GM18873 (cell line): ENCODE data around the gene GDPGP1.

Experiments used
- ATAC-seq: cut with Tn5 transposase; IDR thresholded peaks from one replicate; pipeline ENCODE4 v1.9.1; 2021; ENCODE audit warnings: mild to moderate bottlenecking, moderate library complexity, moderate number of reproducible peaks; ENCODE audit not compliant: unreplicated experiment, low FRiP score

The GDPGP1 gene

DNA sequence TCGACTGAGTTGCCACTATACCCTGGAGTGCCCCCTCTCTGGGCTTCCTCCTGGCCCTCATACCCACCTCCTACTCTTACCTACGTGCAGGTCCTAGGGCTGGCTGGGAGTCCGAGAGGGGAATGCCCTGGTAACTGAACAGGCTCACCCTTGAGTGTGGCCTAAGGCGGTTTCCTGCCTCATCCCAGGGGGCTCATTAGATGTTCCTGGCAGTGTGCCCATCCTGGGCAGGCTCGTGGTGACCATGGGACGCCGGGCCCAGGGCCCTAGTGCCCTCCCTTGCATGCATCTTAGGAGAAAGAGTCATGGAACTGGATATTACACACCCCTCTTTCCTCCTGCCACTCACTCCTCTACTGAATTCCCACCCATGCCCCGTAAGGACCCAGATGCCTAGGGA, 30.1 kb upstream of the GDPGP1 start:
- ATAC-seq: no peak

GRCh38 chr15:90205050-90205848, 28.8 kb upstream of the GDPGP1 start:
- no peak for ATAC-seq

- no peak for ATAC-seq
Measured at GRCh38 chr15:90205886-90206285, 28.1 kb upstream of the GDPGP1 start.

DNA sequence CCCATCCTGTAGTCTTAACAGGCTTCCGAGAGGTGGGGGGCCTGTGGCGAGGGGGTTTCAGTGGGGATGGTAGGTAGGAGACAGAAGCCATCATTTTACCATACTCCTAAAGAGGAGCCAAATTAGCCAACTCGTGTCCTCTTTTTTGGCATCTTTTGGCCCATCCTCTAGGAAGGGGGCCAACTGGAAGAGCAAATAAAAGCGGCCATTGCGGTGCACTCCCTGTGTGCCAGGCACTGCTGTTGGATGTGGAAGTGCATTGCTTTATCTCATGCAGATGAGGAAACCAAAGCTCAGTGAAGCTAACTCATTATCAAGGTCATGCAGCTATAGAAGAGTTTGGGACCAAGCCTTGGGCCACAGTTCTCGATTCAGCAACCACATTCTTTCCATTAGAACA, 26.8 kb upstream of the GDPGP1 start:
- ATAC-seq: no peak

- ATAC-seq: no peak
Measured at GRCh38 chr15:90208356-90208755, 25.7 kb upstream of the GDPGP1 start.

- ATAC-seq: no peak
Measured at GRCh38 chr15:90209591-90209990, 24.4 kb upstream of the GDPGP1 start.

DNA sequence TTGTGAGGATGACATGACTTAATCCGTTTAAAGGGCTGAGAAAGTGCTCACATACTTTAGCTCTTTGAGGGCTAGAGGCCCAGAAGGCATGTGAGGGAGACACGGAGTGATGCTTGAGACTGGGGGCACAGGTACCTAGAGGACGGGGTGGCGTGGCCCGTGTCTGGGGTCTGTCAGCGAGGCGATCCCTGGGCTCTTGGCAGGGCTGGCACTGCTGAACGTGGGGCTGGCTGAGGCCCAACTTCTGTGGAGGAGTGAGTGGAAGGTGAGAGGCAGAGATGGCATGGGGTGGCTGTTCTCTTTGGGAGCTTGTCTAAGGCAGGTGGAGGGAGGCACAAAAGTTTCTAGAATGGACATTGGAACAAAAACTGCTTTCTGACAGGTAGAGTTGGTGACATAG, 23.4 kb upstream of the GDPGP1 start:
- ATAC-seq: no peak

DNA sequence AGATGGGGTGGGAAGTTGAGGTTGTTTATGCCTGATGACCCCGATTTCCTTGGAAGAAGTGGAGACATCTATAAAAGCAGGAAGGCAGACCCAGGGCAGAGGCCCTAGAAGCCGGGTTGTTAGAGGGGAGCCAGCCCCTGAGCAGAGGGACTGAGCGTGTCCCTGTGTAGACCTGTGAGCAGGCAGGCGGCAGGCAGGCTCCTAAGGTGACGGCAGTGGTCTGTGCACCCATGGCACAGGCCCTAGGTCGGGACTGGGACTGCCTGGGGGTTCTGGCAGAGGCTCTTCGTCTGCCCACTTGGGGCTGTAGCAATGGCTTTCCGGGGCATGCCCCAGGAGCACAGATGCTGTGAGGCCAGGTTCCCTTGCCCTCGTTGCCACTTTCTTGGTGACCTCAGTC, 23.0 kb upstream of the GDPGP1 start:
- no peak for ATAC-seq

GRCh38 chr15:90211440-90212143, 22.4 kb upstream of the GDPGP1 start:
- no peak for ATAC-seq

DNA sequence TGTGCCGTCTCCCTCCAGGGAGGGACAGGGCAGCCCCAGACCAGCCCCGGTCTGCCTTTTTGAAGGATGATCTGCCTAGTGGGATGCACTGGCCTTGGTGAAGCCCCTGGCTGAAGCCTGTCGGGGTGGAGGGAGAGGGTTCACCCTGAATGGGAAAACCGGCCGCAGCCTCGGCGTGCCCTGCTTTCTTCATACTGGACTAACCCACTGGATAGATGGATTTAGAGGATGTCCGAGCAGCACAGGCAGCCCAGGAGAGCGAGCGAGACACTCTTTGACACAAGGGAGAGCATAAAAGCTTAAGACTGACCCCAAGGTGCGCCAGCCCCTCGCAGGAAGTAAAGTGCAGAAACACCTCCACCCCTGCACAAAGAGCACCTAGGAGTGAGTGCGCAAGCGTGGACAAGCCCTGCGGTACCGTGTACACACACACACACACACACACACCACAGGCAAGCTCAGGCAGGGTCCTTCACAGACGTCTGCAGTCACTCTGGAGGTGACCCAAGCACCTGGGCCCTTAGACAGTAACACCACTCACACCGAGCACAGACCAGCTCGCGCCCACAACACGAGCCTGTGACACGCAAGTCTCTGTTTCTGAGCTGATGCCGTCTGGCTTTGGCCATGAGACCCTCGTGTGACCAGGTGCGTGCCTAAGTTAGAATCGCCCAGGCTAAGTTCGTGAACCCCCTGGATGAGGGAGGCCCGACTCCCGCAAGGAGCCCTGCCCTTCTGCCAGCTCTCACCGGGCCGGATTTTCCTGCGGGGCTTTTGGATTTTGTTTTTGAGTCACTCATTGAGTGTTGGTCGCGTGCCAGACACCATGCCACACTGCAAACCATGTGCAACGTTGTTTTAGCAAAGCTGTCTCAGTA, 21.5 kb upstream of the GDPGP1 start:
- ATAC-seq: no peak

DNA sequence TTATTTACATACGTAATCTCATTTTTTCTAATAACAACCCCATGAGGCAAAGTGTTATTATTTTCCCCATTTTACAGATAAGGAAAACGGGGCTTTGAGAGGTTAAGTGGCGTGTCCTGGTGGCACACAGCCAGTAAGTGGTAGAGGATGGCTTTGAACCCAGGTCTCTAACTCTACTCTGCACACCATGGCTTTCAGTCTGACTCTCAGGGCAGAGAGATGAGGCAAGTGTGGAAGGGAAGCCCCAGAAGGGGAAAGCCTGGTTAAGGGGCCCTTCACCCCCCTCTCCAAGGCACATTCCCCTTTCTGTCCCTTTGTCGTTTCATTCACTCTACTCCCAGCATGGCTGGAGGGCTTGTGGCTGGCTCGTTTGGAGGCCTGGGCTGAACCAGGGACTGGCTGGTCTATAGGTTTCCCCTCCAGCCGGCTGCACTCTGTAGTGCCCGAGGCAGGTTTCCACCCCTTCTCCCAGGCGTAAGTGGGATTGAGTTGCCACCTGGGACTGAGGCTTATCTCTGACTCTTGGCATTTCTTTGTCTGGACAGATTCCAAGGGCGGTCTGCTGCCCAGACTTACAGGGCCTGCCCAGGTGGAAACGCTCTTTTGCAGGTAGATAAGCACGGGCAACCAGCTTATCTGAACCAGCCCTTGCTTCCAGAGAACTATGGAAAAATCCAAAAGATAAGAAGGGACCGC, 20.7 kb upstream of the GDPGP1 start:
- ATAC-seq: no peak

GRCh38 chr15:90213818-90214204, 20.2 kb upstream of the GDPGP1 start:
- ATAC-seq: no peak

- no peak for ATAC-seq
Measured at GRCh38 chr15:90214553-90215196, 19.3 kb upstream of the GDPGP1 start.

DNA sequence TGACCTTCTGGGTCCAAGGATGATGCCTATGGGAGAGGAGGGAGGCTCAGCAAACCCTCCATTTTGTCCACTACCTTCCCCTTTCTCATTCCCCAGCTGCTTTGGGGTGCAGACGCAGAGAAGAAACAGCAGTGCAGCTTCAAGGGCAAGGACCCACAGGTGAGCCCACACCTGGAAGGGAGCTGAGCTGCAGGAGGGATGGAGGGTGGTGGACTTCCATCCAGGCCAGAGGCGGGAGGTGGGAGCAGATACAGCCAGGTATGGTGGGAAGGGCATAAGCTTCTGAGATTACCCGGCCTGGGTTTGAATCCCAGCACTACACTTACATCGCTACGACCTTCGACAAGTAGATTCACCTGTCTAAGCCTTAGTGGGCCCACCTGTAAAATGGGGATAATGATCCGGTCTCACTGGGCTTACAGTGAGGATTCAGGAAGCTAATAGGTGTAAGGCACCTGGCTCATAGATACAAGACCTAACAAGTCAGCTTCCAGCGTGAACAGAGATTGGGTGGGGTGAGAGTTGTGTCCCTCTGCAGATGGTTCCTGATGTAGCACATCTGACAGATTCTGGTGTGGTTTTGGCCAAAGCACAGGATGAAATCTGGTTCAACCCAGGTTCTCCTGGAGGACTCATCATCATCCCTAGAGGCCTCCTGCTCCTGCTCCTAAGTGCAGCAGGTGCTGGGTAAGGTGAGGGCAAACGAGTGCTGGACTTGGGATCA, 16.2 kb upstream of the GDPGP1 start:
- ATAC-seq: no peak

GRCh38 chr15:90219421-90220141, 14.4 kb upstream of the GDPGP1 start:
- no peak for ATAC-seq

GRCh38 chr15:90221246-90221900, 12.6 kb upstream of the GDPGP1 start:
- no peak for ATAC-seq

- ATAC-seq: no peak
Measured at GRCh38 chr15:90222547-90222946, 11.5 kb upstream of the GDPGP1 start.

DNA sequence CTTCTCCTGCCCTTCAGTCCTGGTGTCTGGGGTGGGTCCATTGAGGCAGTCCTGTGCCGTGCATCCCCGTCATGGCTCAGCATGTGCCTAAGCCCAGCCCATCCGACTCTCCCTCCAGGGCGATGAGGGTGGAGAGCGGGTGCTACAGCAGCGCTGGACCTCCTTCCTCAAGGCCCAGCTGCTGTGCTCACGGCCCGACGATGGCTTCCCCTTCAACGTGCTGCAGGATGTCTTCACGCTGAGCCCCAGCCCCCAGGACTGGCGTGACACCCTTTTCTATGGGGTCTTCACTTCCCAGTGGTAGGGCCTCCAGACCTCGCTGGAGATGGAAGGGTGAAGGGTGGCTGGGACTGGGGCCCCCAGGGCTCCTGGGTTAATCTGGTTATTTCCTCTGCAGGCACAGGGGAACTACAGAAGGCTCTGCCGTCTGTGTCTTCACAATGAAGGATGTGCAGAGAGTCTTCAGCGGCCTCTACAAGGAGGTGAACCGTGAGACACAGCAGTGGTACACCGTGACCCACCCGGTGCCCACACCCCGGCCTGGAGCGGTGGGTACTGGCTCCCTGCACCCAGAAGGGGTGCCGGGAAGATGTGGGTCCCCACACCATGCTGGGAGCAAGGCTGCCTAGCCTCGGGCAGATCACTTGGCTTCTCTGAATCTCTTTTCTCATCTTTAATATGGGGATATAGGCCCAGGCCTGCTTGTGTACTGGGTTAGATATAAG, 10.4 kb upstream of the GDPGP1 start:
- ATAC-seq: no peak
